MM.1S (cell line): ENCODE results near the gene CYP2S1.

Source experiments
- EZH2 ChIP-seq: fragments of 300-600 bp; sonication (generic); optimal IDR thresholded peaks from 2 replicates; pipeline ENCODE3; 2017; ENCODE audit warnings: low read depth, mild to moderate bottlenecking, antibody characterized with exemption, low read length, mixed read lengths
- EZH2phosphoT487 ChIP-seq: fragments of 300-600 bp; sonication (generic); IDR thresholded peaks from 2 replicates; pipeline ENCODE4 v1.6.1; 2018; ENCODE audit warnings: antibody characterized with exemption, low read length
- TF ChIP-seq, protein P1 (sequence below): fragments of 300-600 bp; sonication (generic); IDR thresholded peaks from 2 replicates; pipeline ENCODE4 v1.5.1; 2016; ENCODE audit warnings: antibody characterized with exemption, low read length, mixed read lengths

DNA sequence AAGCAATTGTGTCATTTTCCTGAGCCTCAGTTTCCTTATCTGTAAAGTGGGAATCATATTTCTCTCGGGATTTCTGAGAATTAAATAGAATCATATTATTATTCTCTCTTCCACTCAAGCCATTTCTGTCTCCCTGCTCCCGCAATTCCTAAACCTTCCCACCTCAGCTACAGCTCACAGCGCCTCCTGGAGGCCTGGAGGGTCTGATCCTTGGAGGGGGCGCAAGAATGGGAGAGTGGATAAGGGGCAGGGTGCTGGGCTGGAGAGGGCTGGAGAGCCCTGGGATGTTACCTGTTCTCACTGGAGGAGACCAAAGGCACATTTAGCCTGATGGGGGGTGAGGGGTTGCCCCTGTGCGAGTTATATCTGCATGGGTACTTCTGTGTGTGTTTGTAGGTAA lies 31.1 kb upstream of the CYP2S1 start:
- TF ChIP-seq, protein P1, sequence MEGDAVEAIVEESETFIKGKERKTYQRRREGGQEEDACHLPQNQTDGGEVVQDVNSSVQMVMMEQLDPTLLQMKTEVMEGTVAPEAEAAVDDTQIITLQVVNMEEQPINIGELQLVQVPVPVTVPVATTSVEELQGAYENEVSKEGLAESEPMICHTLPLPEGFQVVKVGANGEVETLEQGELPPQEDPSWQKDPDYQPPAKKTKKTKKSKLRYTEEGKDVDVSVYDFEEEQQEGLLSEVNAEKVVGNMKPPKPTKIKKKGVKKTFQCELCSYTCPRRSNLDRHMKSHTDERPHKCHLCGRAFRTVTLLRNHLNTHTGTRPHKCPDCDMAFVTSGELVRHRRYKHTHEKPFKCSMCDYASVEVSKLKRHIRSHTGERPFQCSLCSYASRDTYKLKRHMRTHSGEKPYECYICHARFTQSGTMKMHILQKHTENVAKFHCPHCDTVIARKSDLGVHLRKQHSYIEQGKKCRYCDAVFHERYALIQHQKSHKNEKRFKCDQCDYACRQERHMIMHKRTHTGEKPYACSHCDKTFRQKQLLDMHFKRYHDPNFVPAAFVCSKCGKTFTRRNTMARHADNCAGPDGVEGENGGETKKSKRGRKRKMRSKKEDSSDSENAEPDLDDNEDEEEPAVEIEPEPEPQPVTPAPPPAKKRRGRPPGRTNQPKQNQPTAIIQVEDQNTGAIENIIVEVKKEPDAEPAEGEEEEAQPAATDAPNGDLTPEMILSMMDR, result peak; percentile 29; the same call in 1 of the 2 replicates
- no peak for TF ChIP-seq EZH2phosphoT487
- no peak for TF ChIP-seq EZH2
